Measurements from ENCODE around the gene SMO. TPM values are rescaled to one million over a fixed set of nuclear protein-coding genes. Genes with fewer than 3 reads are reported as not detected.

Gene SMO
- total and polyA plus RNA-seq, 2 experiments from 2014 or later, result 13.1 to 61.5 TPM

DNA sequence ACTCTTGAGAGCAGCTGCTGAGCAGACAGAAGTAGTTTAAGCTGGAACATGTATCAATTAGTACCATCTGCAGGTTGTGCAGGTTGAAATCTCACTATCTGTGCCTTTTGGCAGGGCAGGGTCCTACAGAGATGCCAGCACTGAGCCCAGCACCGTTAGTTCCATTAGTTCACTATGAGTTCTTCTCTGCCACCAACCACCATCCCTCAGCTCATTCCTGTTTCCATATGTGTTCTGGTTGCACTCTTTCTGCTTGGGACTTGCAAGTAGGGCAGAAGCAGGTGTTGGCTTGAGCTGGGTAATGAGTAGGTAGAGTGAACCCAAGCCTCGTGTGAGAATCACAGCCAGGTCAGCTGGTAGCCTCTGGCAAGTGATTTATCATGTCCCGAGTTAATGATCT lies 2.8 kb downstream of the SMO start:
- ATAC-seq (no peak), DNase-seq (ENCODE audit: low spot score) (no peak)
- Histone ChIP-seq H3K79me2 (replicated peaks; ENCODE audit: insufficient read depth) (peaks cover 69% of the 10 kb centered on the region), H3K27ac (ENCODE audit: low read depth) (no peak overlapping the region), H3K4me2 (no peak overlapping the region), H3K36me3 (ENCODE audit: insufficient read depth) (peaks cover 5% of the 10 kb centered on the region; the same call in 1 of the 2 replicates), H4K20me1 (replicated peaks; ENCODE audit: insufficient read depth) (peaks cover 40% of the 10 kb centered on the region), H3K9me2 (ENCODE audit: insufficient read depth) (no peaks in the 10 kb centered on the region), H3F3A (replicated peaks; ENCODE audit: low read depth) (peaks cover 7% of the 10 kb centered on the region; the same call in 1 of the 2 replicates), H3K4me3 (no peak overlapping the region), H3K27me3 (ENCODE audit: insufficient read depth) (peaks cover 22% of the 10 kb centered on the region), H3K4me1 (ENCODE audit: insufficient read depth) (peaks cover 25% of the 10 kb centered on the region), H2AFZ (no peak overlapping the region)
- H3K27me3 Mint-ChIP-seq (ENCODE audit: insufficient read depth, low read depth, poor library complexity), result peaks cover 24% of the 10 kb centered on the region
- H3K36me3 Mint-ChIP-seq (ENCODE audit: low read depth), result peaks cover 36% of the 10 kb centered on the region
- H3K9me3 Mint-ChIP-seq, result no peaks in the 10 kb centered on the region; the same call in 1 of the 3 replicates
- H3K27ac Mint-ChIP-seq, result no peak overlapping the region
- peak overlapping the region; percentile 15; the same call in 2 of the 3 replicates for H3K4me3 Mint-ChIP-seq
- TF ChIP-seq ZNF331 (CRISPR knock-in tag; IDR thresholded peaks at IDR 0.05; ENCODE audit: low read depth) (no peak), EZH2 (IDR thresholded peaks at IDR 0.05; ENCODE audit: low read depth, unreplicated experiment) (no peak)
- TF ChIP-seq, protein P1, sequence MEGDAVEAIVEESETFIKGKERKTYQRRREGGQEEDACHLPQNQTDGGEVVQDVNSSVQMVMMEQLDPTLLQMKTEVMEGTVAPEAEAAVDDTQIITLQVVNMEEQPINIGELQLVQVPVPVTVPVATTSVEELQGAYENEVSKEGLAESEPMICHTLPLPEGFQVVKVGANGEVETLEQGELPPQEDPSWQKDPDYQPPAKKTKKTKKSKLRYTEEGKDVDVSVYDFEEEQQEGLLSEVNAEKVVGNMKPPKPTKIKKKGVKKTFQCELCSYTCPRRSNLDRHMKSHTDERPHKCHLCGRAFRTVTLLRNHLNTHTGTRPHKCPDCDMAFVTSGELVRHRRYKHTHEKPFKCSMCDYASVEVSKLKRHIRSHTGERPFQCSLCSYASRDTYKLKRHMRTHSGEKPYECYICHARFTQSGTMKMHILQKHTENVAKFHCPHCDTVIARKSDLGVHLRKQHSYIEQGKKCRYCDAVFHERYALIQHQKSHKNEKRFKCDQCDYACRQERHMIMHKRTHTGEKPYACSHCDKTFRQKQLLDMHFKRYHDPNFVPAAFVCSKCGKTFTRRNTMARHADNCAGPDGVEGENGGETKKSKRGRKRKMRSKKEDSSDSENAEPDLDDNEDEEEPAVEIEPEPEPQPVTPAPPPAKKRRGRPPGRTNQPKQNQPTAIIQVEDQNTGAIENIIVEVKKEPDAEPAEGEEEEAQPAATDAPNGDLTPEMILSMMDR (conservative IDR thresholded peaks at IDR 0.05; ENCODE audit: low read depth in 2 of 2), result no peak
- TF ChIP-seq, protein P2, sequence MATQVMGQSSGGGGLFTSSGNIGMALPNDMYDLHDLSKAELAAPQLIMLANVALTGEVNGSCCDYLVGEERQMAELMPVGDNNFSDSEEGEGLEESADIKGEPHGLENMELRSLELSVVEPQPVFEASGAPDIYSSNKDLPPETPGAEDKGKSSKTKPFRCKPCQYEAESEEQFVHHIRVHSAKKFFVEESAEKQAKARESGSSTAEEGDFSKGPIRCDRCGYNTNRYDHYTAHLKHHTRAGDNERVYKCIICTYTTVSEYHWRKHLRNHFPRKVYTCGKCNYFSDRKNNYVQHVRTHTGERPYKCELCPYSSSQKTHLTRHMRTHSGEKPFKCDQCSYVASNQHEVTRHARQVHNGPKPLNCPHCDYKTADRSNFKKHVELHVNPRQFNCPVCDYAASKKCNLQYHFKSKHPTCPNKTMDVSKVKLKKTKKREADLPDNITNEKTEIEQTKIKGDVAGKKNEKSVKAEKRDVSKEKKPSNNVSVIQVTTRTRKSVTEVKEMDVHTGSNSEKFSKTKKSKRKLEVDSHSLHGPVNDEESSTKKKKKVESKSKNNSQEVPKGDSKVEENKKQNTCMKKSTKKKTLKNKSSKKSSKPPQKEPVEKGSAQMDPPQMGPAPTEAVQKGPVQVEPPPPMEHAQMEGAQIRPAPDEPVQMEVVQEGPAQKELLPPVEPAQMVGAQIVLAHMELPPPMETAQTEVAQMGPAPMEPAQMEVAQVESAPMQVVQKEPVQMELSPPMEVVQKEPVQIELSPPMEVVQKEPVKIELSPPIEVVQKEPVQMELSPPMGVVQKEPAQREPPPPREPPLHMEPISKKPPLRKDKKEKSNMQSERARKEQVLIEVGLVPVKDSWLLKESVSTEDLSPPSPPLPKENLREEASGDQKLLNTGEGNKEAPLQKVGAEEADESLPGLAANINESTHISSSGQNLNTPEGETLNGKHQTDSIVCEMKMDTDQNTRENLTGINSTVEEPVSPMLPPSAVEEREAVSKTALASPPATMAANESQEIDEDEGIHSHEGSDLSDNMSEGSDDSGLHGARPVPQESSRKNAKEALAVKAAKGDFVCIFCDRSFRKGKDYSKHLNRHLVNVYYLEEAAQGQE (IDR thresholded peaks at IDR 0.05; ENCODE audit: unreplicated experiment), result no peak
- peaks cover 36% of the 10 kb centered on the region for H3K4me1 Mint-ChIP-seq

DNA sequence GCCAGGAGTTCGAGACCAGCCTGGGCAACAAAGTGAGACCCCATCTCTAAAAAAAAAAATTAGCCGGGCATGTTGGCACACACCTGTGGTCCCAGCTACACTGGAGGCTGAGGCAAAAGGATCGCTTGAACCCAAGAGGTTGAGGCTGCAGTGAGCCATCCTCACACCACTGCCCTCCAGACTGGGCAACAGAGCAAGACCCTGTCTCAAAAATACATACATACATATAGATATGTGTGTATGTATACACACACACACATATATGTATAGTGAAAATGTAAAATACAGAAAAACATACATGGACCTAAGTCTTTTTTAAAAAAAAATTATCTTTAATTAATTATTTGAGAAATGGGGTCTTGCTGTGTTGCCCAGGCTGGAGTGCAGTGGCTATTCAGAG lies 5.5 kb downstream of the SMO start:
- TF ChIP-seq CREB1 (CRISPR knock-in tag; IDR thresholded peaks at IDR 0.05; ENCODE audit: low read depth) (no peak), NANOG (IDR thresholded peaks at IDR 0.05; ENCODE audit: borderline replicate concordance) (no peak), STAT1 (IDR thresholded peaks at IDR 0.05; ENCODE audit: unreplicated experiment) (no peak), POLR2AphosphoS5 (IDR thresholded peaks at IDR 0.05; ENCODE audit: low read depth) (no peak), ZNF114 (CRISPR knock-in tag; IDR thresholded peaks at IDR 0.05) (no peak), ZNF331 (CRISPR knock-in tag; IDR thresholded peaks at IDR 0.05; ENCODE audit: low read depth) (no peak), EZH2phosphoT487 (IDR thresholded peaks at IDR 0.05; ENCODE audit: unreplicated experiment) (no peak), JUNB (IDR thresholded peaks at IDR 0.05; ENCODE audit: unreplicated experiment) (no peak)
- TF ChIP-seq, protein P3, sequence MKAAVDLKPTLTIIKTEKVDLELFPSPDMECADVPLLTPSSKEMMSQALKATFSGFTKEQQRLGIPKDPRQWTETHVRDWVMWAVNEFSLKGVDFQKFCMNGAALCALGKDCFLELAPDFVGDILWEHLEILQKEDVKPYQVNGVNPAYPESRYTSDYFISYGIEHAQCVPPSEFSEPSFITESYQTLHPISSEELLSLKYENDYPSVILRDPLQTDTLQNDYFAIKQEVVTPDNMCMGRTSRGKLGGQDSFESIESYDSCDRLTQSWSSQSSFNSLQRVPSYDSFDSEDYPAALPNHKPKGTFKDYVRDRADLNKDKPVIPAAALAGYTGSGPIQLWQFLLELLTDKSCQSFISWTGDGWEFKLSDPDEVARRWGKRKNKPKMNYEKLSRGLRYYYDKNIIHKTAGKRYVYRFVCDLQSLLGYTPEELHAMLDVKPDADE (IDR thresholded peaks at IDR 0.05), result no peak
- TF ChIP-seq, protein P1 (conservative IDR thresholded peaks at IDR 0.05; ENCODE audit: low read depth in 2 of 2), result no peak
- Histone ChIP-seq H3K4me1 (ENCODE audit: insufficient read depth) (peaks cover 15% of the 10 kb centered on the region), H3K4me2 (no peak overlapping the region), H3K79me2 (replicated peaks; ENCODE audit: insufficient read depth) (peaks cover 95% of the 10 kb centered on the region), H3K27me3 (ENCODE audit: insufficient read depth) (peaks cover 9% of the 10 kb centered on the region; the same call in 1 of the 2 replicates), H2AFZ (no peak overlapping the region), H3K36me3 (ENCODE audit: insufficient read depth) (peaks cover 5% of the 10 kb centered on the region; the same call in 1 of the 2 replicates), H3K27ac (ENCODE audit: low read depth) (no peak overlapping the region), H3F3A (replicated peaks; ENCODE audit: low read depth) (0 out of 2 replicates have a peak, but pooled peaks cover 5% of the 10 kb centered on the region), H4K20me1 (replicated peaks; ENCODE audit: insufficient read depth) (peaks cover 57% of the 10 kb centered on the region), H3K4me3 (no peak overlapping the region), H3K9me2 (ENCODE audit: insufficient read depth) (no peaks in the 10 kb centered on the region)
- H3K27ac Mint-ChIP-seq, result no peak overlapping the region
- no peaks in the 10 kb centered on the region; the same call in 1 of the 3 replicates for H3K9me3 Mint-ChIP-seq
- H3K4me3 Mint-ChIP-seq, result no peak overlapping the region
- DNase-seq (ENCODE audit: low spot score) (no peak), ATAC-seq (no peak)
- peaks cover 15% of the 10 kb centered on the region for H3K27me3 Mint-ChIP-seq (ENCODE audit: insufficient read depth, low read depth, poor library complexity)
- peaks cover 37% of the 10 kb centered on the region for H3K36me3 Mint-ChIP-seq (ENCODE audit: low read depth)
- H3K4me1 Mint-ChIP-seq, result peaks cover 30% of the 10 kb centered on the region

Measured in GM23338 (cell line).